HG03432 (cell line): ENCODE measurements around the gene TBC1D22A.

Source experiments
- ATAC-seq: cut with Tn5 transposase; IDR thresholded peaks from one replicate; pipeline ENCODE4 v1.9.1; 2021; ENCODE audit warnings: mild to moderate bottlenecking, moderate library complexity; ENCODE audit not compliant: unreplicated experiment

Gene TBC1D22A

DNA sequence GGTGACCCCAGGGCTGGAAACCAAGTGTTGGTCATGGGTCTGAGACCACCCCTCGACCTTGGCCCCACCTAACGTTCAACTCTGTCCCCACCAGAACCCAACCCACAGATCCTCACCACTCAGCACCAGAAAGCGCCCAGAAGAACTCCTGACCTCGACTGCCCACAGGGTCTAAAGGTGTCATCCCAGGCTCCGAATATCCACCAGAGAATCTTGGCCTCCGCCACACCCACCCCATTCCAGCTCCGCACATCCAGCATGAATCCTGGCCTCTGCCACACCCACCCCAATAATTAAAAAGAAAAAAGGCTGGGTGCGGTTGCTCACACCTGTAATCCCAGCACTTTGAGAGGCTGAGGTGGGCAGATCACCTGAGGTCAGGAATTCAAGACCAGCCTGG is 25.7 kb upstream of the TBC1D22A start:
- ATAC-seq: no peak

DNA sequence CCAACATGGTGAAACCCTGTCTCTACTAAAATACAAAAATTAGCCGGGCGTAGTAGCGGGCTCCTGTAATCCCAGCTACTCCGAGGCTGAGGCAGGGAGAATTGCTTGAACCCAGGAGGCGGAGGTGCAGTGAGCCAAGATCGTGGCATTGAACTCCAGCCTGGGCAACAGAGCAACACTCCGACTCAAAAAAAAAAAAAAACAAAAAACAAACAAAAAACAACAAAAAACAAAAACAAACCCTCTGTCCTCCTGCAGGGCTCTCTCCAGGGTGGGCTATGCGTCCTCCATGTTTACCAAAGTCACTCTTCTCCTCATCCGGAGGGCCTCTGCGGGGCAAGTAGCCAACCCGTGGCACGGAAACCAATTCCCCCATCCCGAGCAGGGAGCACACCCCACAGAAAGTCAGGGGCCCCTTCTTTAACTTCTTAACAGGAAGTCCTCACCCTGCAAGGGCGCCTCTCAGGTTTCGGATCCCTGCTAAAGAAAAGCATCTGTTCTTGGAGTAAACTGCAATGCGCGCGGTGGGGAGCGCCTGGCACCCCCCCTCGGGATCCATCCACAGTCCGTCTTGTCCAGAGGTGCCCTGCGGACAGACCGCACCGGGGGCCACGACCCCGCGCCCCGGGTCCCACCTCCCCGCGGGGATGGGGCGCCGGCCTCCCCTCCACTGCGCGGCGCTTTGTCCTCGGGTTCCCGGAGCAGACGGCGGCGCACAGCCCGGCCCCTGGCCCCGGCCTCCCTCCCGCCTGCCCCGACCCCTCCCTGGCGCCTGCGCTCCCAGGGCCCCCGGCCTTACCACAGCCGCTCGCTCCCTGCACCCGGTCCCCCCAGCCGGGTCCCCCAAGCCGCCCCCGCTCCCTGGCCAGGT is 25.1 kb upstream of the TBC1D22A start:
- ATAC-seq: peak; percentile 32

DNA sequence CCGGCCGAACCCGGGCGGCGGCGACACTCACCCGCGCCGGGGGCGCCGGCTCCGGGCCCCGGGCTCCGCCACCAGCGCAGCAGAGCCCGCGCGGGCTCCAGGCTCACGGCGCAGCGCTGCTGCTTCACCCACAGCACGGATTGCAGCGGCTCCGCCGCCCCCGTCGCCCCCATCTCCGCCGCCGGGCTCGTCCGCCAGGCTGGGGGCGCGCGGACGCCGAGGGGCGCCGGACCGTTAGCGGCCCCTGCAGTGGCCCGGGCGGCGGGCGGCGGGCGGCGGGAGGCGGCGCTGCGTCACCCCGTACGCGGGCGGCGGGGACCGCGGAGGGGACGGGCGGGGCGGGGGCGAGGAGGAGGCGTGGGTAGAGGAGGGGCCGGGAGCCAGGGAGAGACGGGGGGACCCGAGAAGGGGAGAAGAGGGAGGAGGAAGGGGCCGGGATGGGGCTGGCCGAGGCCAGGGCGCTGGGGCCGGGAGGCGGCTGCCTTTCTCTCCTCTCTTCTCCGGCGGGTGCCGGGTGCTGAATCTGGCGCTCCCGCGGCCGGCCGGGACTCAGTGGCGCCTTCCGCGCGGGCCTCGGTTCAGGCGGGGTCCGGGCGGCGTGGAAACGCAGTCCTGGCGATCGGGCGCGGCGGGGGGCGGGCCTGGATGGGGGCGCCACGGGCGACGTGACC is 24.3 kb upstream of the TBC1D22A start, which contains the start of gene CERK:
Gene CERK (minus strand): TSS at position 277 of the 671 bp plus-strand sequence. CDS start 104 bp downstream, at position 173.
- peak; percentile 50 for ATAC-seq

DNA sequence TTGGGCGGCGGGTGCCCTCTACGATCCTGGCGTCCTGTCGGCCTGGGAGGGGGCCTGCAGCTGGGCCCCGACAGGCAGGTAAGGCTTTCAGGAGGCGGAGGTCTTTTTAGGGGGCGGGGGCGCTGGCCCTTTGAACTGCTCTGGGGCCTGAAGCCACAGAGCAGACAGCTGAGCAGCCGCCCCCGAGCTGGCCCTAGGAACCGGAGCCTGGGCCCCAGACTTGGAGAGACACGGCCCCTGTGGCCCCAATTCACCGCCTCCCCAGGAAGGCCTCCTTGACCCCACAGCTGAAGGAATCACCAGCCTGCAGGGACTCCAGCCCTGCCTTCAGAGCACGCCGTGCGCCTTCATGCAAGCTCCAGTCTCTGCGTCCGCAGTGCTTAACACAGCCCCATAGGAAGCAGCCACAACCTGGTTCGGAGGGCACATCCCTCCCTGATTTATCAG is 23.8 kb upstream of the TBC1D22A start:
- ATAC-seq: peak; percentile 24

DNA sequence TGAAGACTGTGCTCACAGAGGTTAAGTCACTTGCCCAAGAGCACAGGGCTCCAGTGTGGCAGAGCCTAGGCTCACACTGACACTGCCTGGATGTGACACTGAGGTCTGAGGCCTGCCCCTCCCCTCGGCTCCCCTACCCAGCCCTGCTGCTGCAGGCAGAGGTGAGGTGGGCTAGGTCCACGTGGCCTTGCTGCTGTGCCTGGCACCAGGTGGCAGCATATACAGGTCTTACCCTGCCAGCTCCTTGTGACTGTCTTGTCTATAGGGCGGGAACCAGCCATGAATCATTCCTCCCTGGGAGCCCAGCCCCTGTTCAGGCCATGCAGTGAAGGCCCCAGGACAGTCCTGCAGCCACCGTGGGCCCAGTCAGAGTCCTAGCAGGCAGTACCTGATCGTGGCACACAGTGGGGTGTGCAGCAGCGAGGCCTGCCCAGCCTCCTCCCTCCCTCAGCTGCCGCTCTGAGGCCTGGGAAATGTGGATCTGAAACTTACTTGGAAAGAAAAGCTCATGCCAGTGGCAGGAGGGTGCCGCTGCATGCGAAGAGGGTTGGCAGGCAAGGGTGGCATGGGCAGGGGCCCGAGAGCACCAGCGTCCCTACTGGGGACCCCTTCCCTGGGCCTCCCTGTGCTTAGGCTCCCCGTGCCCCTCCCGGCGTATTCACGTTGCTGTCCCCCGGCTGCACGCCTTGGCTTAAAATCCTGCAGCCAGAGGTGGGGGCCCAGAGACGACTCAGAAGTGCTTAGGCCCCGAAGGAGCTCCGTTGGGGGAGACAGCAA is 23.2 kb upstream of the TBC1D22A start:
- ATAC-seq: peak; percentile 23

DNA sequence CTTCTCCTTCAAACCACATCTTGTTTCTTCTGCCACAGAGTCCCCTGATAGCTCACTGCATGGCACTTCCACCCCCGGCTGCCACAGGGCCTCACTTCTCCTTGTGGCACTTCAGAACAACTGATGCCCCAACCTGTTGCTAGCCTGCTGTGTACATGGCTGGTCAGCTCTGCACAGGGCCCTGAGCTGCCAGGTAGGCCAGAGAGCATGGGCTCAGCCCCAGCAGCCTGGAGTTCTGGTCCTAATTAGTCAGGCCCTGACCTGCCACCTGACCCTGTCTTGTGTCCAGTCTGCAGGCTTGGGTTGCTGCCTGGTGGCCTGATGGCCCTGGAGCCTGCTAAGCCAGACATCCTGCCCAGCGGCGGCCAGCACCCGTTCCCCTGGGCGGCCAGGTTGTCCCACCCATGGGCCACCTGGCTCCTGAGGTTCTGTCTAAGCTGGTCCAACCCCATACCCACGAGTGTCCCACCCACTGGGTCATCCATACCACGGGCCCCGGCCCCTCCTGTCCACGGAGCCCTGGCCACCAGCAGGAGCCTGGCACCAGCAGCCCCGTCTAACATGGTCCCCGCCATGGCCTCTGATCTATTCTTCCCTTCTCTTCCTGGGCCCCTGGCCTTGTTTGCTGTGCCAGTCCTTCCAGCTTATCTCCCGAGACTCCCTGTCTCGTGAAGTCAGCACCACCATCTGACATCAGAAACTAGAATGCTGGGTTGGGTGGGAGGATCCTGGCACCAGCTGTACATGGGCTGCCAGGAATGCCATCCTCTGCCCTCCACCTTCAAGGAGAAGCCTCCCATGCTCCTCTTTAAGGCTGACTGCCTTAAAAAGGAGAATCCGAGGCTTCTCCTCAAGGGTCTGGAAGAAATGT is 21.3 kb upstream of the TBC1D22A start:
- ATAC-seq: no peak

DNA sequence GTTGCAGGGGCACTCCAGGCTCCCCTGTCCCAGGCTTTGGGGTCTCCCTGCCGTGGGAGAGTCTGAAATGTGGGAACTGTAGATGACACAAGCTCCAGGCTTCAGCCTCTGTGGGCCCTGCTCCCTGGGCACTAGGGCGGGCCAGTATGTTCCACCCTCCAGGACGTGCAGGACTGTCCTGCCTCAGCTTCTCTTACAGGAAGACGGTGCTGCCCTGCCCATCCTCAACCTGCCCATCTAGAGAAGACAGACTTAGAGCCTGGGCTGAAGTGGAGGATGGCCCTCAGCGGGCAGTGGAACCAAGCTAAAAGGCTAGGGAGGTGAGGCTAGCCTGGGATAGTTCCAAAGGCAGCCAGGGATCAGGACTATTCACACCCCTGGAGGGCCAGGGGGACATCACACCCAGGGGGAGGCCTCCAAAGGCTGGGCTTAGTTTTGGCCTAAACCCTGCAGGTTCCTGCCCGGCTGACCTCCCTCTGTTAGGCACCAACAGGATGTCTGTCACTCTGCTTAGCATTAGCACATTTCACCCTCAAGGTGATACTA is 20.4 kb upstream of the TBC1D22A start:
- ATAC-seq: no peak

DNA sequence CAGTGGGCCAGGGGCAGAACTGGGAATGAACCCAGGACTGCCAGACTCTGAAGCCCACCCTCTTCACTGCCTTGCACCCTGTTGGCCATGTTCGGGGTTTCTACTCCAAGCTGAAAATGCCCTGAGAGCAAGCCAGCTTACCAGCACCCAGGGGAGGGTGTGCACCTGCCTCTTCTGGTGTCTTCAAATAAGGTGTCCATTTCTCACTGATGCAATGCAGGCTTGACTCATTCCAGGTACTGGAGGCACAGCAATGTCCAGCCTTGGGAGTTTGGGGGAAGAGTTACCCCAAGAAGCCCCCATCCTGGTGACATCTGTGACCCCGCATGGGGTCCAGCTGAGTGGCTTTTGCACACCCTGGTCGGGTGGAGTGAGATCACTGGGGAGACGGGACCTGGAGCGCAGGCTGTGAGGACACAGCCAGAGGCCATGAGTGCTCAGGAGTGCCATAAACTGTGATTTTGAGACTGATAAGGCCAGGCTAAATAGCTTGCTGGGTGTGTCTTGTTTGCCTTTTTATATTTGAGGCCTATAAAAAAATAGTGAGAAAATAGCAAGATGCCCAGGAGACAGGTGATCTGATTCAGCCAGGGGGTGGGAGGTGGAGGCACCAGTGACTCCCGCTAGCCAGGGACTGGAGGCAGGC is 19.8 kb upstream of the TBC1D22A start:
- ATAC-seq: no peak

DNA sequence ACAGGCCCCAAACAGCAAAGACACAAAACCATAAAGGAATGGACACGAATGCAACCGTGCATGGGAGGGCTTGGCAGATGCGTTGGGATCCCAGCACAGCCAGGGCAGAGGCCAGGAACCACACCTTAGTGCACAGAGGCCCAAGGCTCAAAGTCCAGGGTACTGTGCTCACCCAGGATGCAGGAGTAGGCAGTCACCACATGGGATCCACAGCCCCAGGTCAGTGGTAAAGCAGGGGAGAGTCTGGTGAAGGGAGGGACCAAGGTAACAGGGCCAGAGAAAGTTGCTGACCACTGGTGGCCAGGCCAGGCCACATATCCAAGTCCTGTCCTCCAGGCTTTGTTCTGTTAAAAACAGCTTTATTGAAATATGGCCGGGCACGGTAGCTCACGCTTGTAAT is 17.9 kb upstream of the TBC1D22A start:
- no peak for ATAC-seq

DNA sequence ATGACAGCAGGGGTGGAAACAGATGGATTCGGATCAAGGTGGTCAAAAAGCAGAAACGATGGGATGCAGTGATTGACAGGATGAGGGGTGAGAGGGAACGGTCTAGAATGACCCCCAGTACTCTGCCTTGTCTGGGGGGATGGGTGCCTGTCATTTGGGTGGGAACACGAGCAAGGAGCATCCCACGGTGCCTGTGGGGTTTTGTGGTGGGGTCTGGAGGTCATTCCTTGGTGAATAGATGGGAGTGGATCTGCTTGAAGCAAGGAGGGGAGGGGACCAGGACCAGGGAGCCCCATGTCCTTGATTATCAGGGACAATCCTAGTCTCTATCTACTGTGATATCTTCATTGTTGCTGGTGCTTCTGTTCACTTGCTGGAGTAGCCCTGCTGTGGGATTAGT is 16.3 kb upstream of the TBC1D22A start:
- no peak for ATAC-seq

DNA sequence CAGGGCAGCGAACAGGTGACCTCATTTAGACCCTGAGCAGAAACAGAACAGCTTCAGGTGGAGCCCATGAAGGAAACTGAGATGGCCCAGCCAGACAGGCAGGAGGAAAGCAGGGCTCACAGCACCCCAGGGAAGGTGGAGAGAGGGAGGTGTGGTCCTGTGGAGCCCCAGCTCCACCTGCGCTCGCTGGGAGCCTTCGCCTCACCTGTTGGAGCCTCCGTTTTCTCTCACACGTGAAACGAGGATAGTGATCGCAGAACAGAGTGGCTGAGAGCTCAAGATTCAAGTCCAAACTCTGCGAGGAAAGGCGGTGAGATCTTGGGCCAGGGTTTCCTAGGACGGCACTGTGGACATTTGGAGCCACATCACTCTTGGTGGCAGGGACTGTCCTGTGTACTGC is 15.8 kb upstream of the TBC1D22A start:
- no peak for ATAC-seq

DNA sequence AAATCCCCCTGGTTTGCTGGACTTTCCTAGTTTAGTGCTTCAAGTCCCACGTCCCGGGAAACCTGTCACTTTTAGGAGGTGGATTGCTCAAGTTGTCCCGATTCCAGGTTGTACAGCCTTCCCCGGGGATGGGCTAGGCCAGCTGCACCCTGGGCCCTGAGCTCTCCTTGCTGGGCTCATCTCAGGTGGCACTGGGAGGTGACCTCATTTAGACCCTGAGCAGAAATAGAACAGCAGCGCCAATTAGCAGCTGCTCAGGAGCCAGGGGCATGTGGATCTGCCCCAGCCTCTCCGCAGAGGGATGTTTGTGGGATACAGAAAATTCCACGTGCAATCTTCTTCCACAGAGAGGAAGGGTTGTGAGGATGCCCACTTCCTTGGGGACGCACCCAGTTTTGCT is 14.8 kb upstream of the TBC1D22A start:
- no peak for ATAC-seq

DNA sequence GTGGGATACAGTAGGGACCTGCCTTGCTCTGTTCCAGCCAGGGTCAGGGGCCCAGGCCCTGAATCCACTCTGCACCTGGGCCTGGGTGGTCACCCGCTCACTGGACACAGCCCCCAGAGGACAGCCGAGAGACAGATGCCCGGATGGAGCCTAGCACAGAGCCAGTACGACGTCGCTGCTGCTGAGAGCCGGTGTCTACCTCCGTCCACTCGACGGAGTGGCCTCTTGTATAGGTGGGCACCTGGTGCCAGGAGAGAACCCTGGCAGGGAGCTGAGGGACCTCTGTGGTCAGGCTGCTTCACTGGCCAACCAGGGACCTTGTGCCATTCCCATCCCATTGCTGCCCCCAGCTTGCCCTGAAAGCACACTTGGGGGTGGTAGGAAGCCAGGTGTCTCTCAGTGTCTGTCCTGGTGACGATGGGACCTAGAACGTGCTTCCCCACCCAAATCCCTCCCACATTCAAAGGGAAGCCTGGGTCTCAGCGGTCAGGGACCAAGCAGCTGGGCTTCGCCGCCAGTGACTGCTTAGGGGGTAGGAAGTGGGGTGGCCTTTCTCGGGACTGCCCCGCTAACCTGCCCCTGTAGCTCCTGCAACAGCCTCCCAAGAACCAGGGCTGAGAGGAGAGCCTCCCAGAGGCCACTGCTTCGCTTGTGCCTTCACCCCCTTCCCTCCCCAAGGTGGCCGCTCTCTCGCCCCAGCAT is 14.1 kb upstream of the TBC1D22A start:
- no peak for ATAC-seq

DNA sequence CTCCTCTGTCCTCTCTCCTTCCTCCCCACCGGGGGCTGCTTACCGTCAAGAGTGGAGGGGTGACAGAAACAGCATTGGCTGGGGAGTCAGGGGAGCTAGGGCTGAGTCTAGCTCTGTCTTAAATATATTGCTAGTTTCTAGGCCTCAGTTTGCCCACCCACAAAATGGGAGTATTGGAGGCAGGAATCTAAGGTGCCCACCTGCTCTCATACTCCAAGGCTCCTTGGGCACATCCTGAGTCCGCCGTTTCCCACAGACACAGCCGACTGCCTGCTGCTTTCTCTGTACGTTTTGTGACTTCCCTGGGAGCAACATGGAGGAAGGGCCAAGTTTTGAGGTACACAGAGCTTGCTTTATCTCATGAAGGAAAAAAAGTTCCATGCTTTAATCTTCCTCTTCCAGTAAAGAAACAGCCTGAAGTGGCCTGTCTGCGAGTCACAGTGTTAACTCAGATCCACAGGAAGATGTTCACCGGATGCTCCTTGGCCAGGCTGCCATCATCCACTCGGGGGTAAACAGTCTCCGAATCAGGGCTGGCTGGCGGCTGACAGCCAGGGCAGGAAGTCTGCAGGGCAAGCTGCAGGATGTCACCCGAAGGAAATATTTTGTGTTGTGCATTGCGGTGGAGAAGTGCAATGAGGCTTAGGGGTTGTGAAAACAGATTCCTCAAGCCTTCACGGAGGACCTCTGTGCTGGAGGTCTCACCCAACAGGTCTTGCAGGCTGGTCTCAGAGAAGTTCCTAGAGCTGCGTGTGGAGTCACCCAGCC is 13.4 kb upstream of the TBC1D22A start:
- ATAC-seq: no peak

DNA sequence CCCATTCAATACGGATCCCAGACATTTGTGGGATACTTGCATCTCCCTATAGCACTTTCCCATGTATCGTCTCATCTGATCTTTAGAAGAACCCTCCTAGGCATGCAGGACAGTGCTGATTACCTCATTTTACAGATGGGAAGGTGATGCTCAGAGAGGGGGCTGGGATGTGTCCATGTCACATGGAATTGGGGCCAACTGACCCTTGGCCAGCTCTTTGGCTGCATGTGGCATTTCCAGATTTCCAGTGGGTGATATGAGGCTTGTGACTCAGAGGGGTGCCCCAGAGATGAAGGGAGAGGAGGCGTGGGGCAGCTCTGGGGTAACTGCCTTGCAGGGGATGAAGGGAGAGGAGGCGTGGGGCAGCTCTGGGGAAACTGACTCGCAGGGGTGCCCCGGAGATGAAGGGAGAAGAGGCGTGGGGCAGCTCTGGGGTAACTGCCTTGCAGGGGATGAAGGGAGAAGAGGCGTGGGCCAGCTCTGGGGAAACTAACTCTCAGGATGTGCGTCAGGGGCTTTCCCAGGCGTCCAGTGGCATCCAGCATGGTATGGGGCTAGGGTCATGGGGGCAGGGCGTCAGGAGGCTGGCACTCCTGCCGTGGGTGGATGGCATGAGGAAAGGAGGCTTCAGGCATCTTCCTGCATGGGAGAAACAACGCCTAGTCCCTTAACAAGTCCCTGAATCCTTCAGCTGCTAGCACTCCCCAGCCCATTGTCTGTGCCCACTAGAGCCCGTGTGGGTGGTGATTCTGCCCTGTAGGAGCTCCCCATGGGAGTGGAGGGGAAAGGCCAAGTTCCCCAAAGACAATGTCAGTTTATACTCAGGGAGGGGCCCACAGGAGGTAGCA is 12.5 kb upstream of the TBC1D22A start:
- no peak for ATAC-seq

DNA sequence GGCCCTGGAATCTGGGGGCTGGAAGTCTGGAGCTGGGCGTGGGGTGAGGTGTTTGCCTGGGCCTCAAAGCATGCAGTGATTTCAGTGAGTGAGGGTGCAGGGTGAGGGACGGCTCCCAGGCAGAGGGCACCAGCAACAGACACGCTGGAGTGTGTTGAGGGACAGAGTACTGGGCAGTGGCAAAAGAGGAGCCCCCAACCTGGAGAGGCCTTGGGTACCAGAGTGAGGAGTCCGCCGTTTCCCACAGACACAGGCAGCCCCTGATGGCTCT is 12.0 kb upstream of the TBC1D22A start:
- ATAC-seq: no peak

DNA sequence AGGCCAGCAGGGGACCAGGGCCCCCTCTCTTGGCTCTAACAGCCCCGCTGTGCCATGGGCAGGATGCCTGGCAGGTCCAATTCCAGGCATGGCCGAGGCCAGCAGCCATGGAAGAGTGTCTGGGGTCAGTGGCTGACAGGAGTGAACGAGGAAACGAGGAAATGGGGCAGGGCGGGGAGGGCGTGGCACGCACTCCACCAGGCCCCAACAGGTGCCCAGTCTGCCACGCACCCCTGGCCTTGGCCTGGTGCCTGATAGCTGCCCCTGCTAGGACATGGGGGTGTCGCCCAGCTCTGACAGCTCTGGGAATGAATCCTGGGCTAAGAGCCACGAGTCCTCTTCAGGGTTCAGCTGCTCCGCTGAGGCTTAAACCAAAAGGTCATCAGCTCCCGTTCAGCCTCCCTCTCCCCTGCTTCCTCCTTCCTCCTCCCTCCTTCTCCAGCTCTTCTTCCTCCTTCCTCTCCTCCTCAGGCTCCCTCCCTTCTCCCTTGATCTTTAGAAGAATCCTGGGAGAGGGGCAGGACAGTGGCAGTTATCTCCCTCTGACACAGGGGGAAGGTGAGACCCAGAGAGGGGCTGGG is 11.5 kb upstream of the TBC1D22A start:
- ATAC-seq: no peak
